NCI-H446 (cell line): ENCODE data around the gene KRTAP5-3.
"Not testable (repeated sequence)": the region's sequence is repeated elsewhere in the genome, so short reads cannot be mapped to it uniquely, and the experiment has no call there.

Experiments used
- DNase-seq, 2 experiments: peaks; one replicate each; lab custom pipeline; 2025; lab: John Stamatoyannopoulos, UW

Gene KRTAP5-3

GRCh38 chr11:1619449-1619848 is 11.2 kb upstream of the KRTAP5-3 start:
- DNase-seq: no peak

- DNase-seq: no peak
These were observed 10.0 kb upstream of the KRTAP5-3 start for GRCh38 chr11:1618231-1618630.

DNA sequence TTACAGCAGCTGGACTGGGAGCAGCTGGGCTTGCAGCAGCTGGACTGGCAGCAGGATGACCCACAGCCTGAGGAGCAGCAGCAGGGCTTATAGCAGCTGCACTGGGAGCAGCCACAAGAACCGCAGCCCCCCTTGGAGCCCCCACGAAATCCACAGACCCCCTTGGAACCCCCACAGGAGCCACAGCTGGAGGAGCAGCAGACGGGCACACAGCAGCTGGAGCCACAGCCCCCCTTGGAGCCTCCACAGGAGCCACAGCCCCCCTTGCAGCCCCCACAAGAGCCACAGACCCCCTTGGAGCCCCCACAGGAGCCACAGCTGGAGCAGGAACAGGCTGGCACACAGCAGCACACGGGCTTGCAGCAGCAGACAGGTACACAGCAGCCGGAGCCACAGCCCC is 362 bp downstream of the KRTAP5-3 start:
- not testable (repeated sequence) for DNase-seq

- DNase-seq: not testable (repeated sequence)
These were observed 962 bp downstream of the KRTAP5-3 start for GRCh38 chr11:1607156-1607845.

DNA sequence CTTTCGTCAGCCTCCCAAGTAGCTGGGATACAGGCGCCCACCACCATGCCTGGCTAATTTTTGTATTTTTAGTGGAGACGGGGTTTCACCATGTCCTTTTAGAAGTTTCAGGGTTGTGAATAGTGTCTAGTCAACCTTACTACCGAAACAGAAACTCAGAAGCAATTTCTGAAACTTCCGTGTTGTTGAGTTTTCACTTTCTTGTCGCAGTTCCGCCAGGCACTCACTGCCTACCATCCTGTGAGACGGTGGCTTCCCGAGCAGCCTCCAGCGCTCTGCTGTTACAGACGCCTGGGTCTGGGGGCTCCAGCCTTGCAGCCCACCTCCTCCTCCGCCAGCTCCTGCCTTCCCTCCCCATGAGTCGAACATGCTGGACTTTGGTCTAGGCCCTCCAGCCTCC is 2.3 kb downstream of the KRTAP5-3 start:
- not testable (repeated sequence) for DNase-seq

GRCh38 chr11:1604711-1605110 is 3.6 kb downstream of the KRTAP5-3 start:
- DNase-seq: no peak

GRCh38 chr11:1604181-1604580 is 4.1 kb downstream of the KRTAP5-3 start:
- DNase-seq: no peak

GRCh38 chr11:1603629-1604028 is 4.6 kb downstream of the KRTAP5-3 start:
- no peak for DNase-seq

DNA sequence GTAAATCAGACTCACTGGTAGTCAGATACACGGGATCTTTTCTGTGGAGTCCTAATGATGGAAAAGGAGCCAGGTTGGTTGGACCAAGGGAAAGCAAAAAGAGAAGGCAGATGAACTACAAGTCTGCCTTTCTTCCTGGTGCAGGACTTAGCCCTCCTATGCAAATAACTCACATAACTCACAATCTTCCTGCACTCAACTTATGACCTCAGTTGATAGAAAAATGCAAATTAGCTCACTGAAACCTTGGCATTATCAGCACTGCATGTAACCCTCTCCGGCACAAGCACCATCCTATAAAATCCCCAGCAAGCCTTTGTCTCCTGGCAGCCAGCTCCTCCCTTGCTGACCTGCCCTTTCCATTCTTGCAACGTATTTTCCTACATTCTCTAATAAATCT is 6.6 kb downstream of the KRTAP5-3 start:
- DNase-seq: not testable (repeated sequence)

GRCh38 chr11:1600626-1601025 is 7.6 kb downstream of the KRTAP5-3 start:
- DNase-seq: no peak

- no peak for DNase-seq
These were observed 9.4 kb downstream of the KRTAP5-3 start for GRCh38 chr11:1598816-1599215.

DNA sequence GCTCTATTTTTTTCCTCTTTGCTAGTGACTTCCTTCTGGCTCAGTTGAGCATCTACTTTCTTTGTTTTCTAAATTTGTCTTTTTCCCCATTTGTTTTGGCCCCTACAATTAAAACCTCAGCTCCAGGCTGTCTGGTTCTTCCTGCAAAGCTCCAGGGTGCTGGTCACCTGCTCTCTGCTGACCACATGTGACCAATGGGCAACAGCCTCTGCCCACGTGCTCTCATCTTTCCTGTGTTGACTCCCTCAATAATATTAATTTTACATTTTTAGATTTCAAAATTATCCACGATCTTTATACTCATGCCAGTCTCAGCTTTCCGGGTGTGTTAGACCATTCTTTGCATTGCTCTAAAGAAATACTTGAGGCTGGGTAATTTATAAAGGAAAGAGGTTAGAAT is 9.9 kb downstream of the KRTAP5-3 start:
- not testable (repeated sequence) for DNase-seq

DNA sequence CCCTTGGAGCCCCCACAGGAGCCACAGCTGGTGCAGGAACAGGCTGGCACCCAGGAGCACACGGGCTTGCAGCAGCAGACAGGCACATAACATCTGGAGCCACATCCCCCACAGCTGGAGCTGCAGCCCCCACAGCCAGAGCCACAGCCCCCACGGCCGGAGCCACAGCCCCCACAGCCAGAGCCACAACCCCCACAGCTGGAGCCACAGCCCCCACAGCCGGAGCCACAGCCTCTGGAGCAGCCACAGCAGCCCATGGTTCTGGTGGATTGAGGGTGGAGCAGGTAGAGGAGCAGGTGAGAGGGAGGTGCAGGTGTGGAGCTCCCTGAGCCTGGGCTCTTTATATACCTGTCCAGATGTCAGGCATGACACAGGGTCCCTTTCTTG is 10.3 kb downstream of the KRTAP5-3 start, which contains the start of gene KRTAP5-2:
Gene KRTAP5-2 (minus strand): TSS at position 301 of the 387 bp plus-strand sequence. CDS start 44 bp downstream, at position 257.
- DNase-seq: no peak

DNA sequence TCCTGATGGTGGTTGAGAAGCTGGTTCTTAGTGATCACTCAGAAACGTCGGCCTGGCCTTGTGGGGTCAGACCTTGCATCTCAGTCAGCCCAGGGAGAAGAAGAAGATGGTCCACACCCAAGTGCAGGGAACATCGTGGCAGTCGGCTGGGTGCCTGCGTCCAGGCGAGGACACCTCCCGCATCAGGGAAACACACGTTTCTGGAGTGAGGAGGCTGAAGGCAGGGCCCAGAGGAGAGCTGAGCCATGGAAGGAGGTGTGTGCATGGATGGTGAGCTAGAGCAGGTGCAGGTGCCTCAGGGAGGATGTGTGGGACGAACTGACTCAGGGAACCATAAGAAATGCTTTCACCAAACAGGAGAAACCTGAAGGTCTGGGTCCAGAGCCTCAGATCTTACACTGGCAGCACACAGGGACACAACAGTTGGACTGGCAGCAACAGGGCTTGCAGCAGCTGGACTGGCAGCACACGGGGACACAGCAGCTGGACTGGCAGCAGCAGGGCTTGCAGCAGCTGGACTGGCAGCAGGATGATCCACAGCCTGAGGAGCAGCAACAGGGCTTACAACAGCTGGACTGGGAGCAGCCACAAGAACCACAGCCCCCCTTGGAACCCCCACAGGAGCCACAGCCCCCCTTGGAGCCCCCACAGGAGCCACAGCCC is 10.8 kb downstream of the KRTAP5-3 start:
- no peak for DNase-seq

DNA sequence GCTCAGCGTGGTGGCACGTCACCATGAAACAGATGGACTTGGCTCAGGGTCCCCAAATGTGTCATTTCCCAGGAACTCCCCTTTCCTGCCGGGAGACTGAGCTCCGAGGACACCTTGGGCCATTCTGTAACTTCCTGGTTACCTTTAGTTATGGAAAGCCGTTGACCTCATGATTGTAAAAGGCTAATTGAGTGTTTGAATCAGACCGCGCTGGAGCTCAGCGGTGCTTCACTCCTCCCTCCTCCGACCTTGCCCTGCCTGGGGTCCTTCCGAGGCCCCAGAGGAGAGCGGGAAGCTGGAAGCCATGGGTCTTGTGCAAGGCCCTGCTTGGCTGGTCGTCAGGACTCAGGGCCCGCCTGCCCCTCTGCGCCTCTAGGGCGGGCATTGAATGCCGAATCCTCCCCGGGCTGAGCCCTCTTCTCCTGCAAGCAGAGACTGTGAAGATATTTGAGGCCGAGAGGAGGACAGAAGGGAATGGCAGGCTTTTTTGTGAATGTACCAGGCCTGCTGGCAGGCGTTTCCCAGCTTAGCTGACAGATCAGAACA is 11.6 kb downstream of the KRTAP5-3 start:
- DNase-seq: not testable (repeated sequence)

- DNase-seq: not testable (repeated sequence)
These were observed 12.2 kb downstream of the KRTAP5-3 start for GRCh38 chr11:1595994-1596575.

DNA sequence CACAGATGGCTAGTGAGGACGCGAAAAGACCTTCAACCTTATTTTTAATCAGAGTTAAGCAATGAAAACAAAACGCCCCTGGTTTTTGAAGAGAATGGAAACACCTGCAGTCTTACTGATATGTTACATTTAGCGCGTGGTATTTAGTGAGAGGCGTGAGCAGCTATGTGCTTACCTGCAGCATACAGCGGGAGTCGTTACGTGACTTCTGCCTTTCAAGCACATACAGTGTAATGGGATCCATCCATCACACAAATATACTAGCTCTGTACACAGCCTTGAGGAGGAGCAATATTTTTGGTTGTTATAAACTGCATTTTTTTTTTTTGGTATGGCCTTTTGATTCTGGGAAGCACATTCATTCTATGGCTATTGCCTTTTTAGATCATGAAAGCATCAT is 15.6 kb downstream of the KRTAP5-3 start:
- DNase-seq: no peak

- DNase-seq: no peak
These were observed 18.3 kb downstream of the KRTAP5-3 start for GRCh38 chr11:1589996-1590395.

GRCh38 chr11:1589191-1589963 is 18.9 kb downstream of the KRTAP5-3 start:
- not testable (repeated sequence) for DNase-seq

DNA sequence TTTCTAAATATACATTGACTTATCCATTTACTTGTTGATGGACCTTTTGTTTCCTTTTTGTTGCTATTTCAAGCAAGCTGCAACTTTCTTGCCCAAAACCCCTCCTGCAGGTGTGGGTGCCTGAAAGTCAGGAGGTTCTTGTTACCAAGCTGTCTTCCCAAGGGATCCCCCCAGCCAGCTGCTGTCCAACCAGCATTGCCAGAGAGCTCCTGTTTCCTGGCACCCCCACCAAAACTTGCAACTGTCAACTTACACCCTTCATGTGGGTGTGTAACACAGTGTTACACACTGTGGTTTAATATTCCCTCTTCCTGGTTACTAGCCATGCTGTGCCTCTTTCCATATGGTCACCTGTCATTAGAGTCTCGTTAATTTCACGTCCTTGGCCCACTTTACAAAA is 21.6 kb downstream of the KRTAP5-3 start:
- DNase-seq: no peak

GRCh38 chr11:1584661-1585370 is 23.4 kb downstream of the KRTAP5-3 start, which contains the start of gene KRTAP5-1:
TSS of gene KRTAP5-1 (minus strand) at chr11:1585283. CDS start at chr11:1585249, 34 bp downstream.
- DNase-seq: not testable (repeated sequence)
